Heart left ventricle (tissue), 13 donors: ENCODE measurements around the gene NRSN1.

Experiments
- CTCF ChIP-seq, 12 donors: fragments of 200-600 bp; sonication (generic) in 4 of 12; IDR thresholded peaks; one replicate each; pipeline versions ENCODE4 v1.5.0 to v1.8.0; 2018 to 2022; ENCODE audit warnings: antibody characterized with exemption in 12 of 12, mild to moderate bottlenecking in 5 of 12
- POLR2A ChIP-seq, 2 donors: fragments of 450-650 bp; IDR thresholded peaks; one replicate each; pipeline ENCODE4 v1.6.1; 2017; ENCODE audit warnings: antibody characterized with exemption in 2 of 2, mild to moderate bottlenecking in 2 of 2, moderate library complexity in 2 of 2
- donor health status: ischemic (EF 13 %, LVEDD 7.1; RV severe dilation, severe dysfunction).
- donor health status: DM: no; HTN: yes; CAD: no.
- donor health status: DM: no; HTN: no; CAD: no.
- donor health status: ischemic (EF 25% LVEDD 6.9; RV normal size, moderate dysfunction).
- donor health status: ischemic (EF 25% LVEDD 5.7; RV mildly dilated, moderate dysfunction).
- donor health status: ischemic (EF 35%, LVEDD 5.7; RV mildly dilated, moderate dysfunction).
- donor health status: nonischemic (EF 11% LVEDD 7.7; RV severe dilation, severe dysfunction).
- donor health status: DM: yes; HTN: yes; CAD: no.
- donor health status: PGD.
- donor health status: ischemic (EF 29% LVEDD 5.4; RV normal size, mild dysfunction).
- donor health status: nonischemic (EF 23%, LVEDD 6.1; RV moderate dilation, normal function).

DNA sequence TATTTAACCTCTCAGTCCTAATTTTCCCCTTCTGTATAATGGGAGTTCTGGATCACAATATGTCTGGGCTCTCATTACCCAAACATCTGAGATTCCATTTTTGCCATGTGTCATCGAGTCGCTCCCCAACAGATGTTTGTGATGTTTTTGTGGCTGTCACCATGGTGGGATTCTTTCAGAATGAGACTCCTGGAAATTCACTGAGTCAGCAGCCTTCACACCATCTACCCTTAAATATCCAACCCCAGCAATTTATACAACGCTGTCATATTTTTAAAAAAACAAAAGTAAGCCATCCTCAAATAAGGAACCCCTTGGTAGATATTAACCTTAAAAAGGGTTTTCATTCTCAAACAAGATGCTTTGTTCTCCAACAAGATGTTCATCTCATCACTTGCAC is 20.9 kb downstream of the NRSN1 start:
- no peak for TF ChIP-seq POLR2A (IDR thresholded peaks at IDR 0.05)
- no peak for TF ChIP-seq CTCF (IDR thresholded peaks at IDR 0.05)
